CD14-positive monocyte (primary cell): ENCODE data around the gene ZNF800. TPM values are rescaled to one million over a fixed set of nuclear protein-coding genes. Genes with fewer than 3 reads are reported as not detected.

Experiments
- DNase-seq, 3 donors: peaks; one replicate each; pipeline ENCODE4 v3.0.0-alpha.2; 2011 to 2022
- H2AFZ ChIP-seq: 2 replicates; pipeline ENCODE4 v1.6.0; 2012; ENCODE audit warnings: mild to moderate bottlenecking, low read depth, low read length, inconsistent platforms; ENCODE audit not compliant: insufficient read depth, poor library complexity, severe bottlenecking
- H3K27ac ChIP-seq, 2 donors: 1 replicate in 1 of 2; 2 replicates in 1 of 2; pipeline ENCODE4 v1.5.1; 2012 to 2013; ENCODE audit warnings: low read length in 2 of 2, control low read depth in 1 of 2, inconsistent platforms in 1 of 2, low read depth in 1 of 2, mild to moderate bottlenecking in 1 of 2
- H3K27me3 ChIP-seq, 2 donors: one replicate each; pipeline versions ENCODE4 v1.6.0 to v1.6.1; 2011 to 2013; ENCODE audit warnings: low read length in 2 of 2; ENCODE audit not compliant: control insufficient read depth in 2 of 2, insufficient read depth in 2 of 2
- H3K36me3 ChIP-seq, 2 donors: replicated peaks in 1 of 2; 1 replicate in 1 of 2; 2 replicates in 1 of 2; pipeline versions ENCODE4 v1.5.1 to v1.6.1; 2012 to 2013; ENCODE audit warnings: low read length in 2 of 2, control low read depth in 1 of 2, inconsistent platforms in 1 of 2, mild to moderate bottlenecking in 1 of 2; ENCODE audit not compliant: insufficient read depth in 2 of 2, control insufficient read depth in 1 of 2
- H3K4me1 ChIP-seq, 2 donors: 1 replicate in 1 of 2; 2 replicates in 1 of 2; pipeline versions ENCODE4 v1.5.1 to v1.6.1; 2012 to 2013; ENCODE audit warnings: low read length in 2 of 2, control low read depth in 1 of 2, inconsistent platforms in 1 of 2, mild to moderate bottlenecking in 1 of 2, moderate library complexity in 1 of 2; ENCODE audit not compliant: insufficient read depth in 2 of 2, control insufficient read depth in 1 of 2
- H3K4me2 ChIP-seq: replicated peaks from 2 replicates; pipeline ENCODE3; 2012; ENCODE audit warnings: low read length, moderate library complexity, mild to moderate bottlenecking; ENCODE audit not compliant: poor library complexity, severe bottlenecking; ENCODE audit errors: extremely low read depth
- H3K4me3 ChIP-seq, 3 experiments: fragments of 200-600 bp in 1 of 3; sonication (generic) in 1 of 3; replicated peaks in 1 of 3; 1 replicate in 2 of 3; 2 replicates in 1 of 3; pipeline ENCODE4 v1.5.1; 2011 to 2013; ENCODE audit warnings: low read length in 3 of 3, mild to moderate bottlenecking in 3 of 3, control low read depth in 2 of 3, low read depth in 2 of 3, inconsistent platforms in 1 of 3, moderate library complexity in 1 of 3
- H3K79me2 ChIP-seq: 2 replicates; pipeline ENCODE4 v1.6.0; 2012; ENCODE audit warnings: mild to moderate bottlenecking, control low read depth, inconsistent platforms, low read length, moderate library complexity; ENCODE audit not compliant: insufficient read depth
- H3K9ac ChIP-seq: 2 replicates; pipeline ENCODE4 v1.6.0; 2017; ENCODE audit warnings: low read length, mild to moderate bottlenecking; ENCODE audit not compliant: insufficient read depth, poor library complexity, severe bottlenecking
- H3K9me3 ChIP-seq, 2 donors: replicated peaks in 1 of 2; 1 replicate in 1 of 2; 2 replicates in 1 of 2; pipeline versions ENCODE4 v1.5.1 to v1.6.1; 2012 to 2013; ENCODE audit warnings: low read length in 2 of 2, control low read depth in 1 of 2; ENCODE audit not compliant: control insufficient read depth in 1 of 2, insufficient read depth in 1 of 2
- H4K20me1 ChIP-seq: 2 replicates; pipeline ENCODE4 v1.6.0; 2012; ENCODE audit warnings: mild to moderate bottlenecking, low read length, control low read depth, moderate library complexity; ENCODE audit not compliant: insufficient read depth
- H3K27ac Mint-ChIP-seq, 7 donors: one replicate each; pipeline ENCODE4 v1.8.0; 2020; ENCODE audit warnings: mild to moderate bottlenecking in 7 of 7, mixed read lengths in 7 of 7, moderate library complexity in 6 of 7, inconsistent platforms in 2 of 7
- H3K27me3 Mint-ChIP-seq, 3 donors: one replicate each; pipeline ENCODE4 v1.8.0; 2021 to 2022; ENCODE audit warnings: low read depth in 3 of 3, mild to moderate bottlenecking in 3 of 3, mixed read lengths in 3 of 3, moderate library complexity in 3 of 3, inconsistent platforms in 1 of 3
- H3K36me3 Mint-ChIP-seq, 2 donors: one replicate each; pipeline ENCODE4 v1.8.0; 2020; ENCODE audit warnings: mixed read lengths in 2 of 2, inconsistent platforms in 1 of 2, mild to moderate bottlenecking in 1 of 2
- H3K4me1 Mint-ChIP-seq: one replicate; pipeline ENCODE4 v1.8.0; 2020; ENCODE audit warnings: mild to moderate bottlenecking, mixed read lengths
- H3K4me3 Mint-ChIP-seq, 2 donors: one replicate each; pipeline ENCODE4 v1.8.0; 2020; ENCODE audit warnings: mild to moderate bottlenecking in 2 of 2, mixed read lengths in 2 of 2, moderate library complexity in 1 of 2
- H3K9me3 Mint-ChIP-seq, 7 donors: one replicate each; pipeline ENCODE4 v1.8.0; 2020 to 2022; ENCODE audit warnings: mixed read lengths in 7 of 7, mild to moderate bottlenecking in 6 of 7, moderate library complexity in 6 of 7, inconsistent platforms in 2 of 7
- WGBS: methylation state at CpG from one replicate; pipeline ENCODE4 v1.1.5; 2013; ENCODE audit warnings: missing lambda C conversion rate; ENCODE audit not compliant: insufficient coverage; 5-methylcytosine and 5-hydroxymethylcytosine counted together
- intact Hi-C, 2 donors: fragments of 100-400 bp; cut with micrococcal nuclease; formaldehyde crosslinking; loops; one replicate each; pipeline versions ENCODE4 v1.15.0 to v1.15.1; 2023
- polyA plus RNA-seq, 3 donors: library from polyadenylated mRNA; depleted of rRNA in 1 of 3; unstranded in 2 of 3; stranded (reverse) in 1 of 3; fragments of 300-500 nt in 2 of 3; fragments of >200 nt in 1 of 3; fragmentation: Illumina TruSeq in 2 of 3; gene quantifications; 1 replicate in 2 of 3; 2 replicates in 1 of 3; pipeline ENCODE4 v1.2.3, GENCODE V29; 2012 to 2021
- TF ChIP-seq, protein P1 (sequence below): fragments of 200-600 bp; IDR thresholded peaks from one replicate; pipeline ENCODE4 v1.8.0; 2022; ENCODE audit warnings: antibody characterized with exemption, mild to moderate bottlenecking

Gene ZNF800
- polyA plus RNA-seq, 3 donors = 11.8 to 19.6 (median 16.2) TPM

DNA sequence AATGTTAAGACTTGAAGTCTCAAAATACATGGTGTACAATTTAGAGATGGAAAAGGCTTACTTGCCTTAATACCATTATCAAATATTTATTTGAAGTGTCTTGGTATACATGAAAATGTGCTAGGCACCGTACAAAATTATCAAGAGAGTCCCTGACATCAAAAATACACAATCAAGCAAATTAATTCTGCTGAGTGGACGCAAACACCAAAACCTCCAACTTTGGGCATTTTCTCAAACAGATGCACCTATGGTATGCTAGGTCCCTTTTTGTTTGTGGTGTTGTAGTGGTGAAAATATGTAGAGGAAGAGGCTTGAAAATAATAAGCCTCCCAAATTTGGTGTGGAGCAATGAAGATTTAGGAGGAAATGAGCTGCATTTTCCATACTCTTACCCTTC, 24.8 kb downstream of the ZNF800 start:
- Mint-ChIP-seq H3K27me3 (no peaks in the 10 kb centered on the region), H3K36me3 (peaks cover 33 to 44% of the 10 kb centered on the region in 2 donors), H3K9me3 (no peaks in the 10 kb centered on the region), H3K27ac (no peak overlapping the region), H3K4me1 (no peaks in the 10 kb centered on the region), H3K4me3 (no peak overlapping the region)
- Histone ChIP-seq H3K4me2 (no peak overlapping the region), H4K20me1 (peaks cover 74% of the 10 kb centered on the region), H3K27me3 (no peaks in the 10 kb centered on the region), H3K36me3 (peaks cover 53 to 97% of the 10 kb centered on the region in 2 donors), H3K4me1 (no peaks in the 10 kb centered on the region), H3K27ac (no peak overlapping the region), H3K9me3 (no peaks in the 10 kb centered on the region), H2AFZ (no peak overlapping the region), H3K79me2 (peaks cover 13% of the 10 kb centered on the region), H3K9ac (no peak overlapping the region), H3K4me3 (no peak overlapping the region)
- DNase-seq = no peak
- TF ChIP-seq, protein P1, sequence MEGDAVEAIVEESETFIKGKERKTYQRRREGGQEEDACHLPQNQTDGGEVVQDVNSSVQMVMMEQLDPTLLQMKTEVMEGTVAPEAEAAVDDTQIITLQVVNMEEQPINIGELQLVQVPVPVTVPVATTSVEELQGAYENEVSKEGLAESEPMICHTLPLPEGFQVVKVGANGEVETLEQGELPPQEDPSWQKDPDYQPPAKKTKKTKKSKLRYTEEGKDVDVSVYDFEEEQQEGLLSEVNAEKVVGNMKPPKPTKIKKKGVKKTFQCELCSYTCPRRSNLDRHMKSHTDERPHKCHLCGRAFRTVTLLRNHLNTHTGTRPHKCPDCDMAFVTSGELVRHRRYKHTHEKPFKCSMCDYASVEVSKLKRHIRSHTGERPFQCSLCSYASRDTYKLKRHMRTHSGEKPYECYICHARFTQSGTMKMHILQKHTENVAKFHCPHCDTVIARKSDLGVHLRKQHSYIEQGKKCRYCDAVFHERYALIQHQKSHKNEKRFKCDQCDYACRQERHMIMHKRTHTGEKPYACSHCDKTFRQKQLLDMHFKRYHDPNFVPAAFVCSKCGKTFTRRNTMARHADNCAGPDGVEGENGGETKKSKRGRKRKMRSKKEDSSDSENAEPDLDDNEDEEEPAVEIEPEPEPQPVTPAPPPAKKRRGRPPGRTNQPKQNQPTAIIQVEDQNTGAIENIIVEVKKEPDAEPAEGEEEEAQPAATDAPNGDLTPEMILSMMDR = no peak
- no CpG with 5 or more reads among the region's 2 CpGs for WGBS
- intact Hi-C loops = no loop called here

DNA sequence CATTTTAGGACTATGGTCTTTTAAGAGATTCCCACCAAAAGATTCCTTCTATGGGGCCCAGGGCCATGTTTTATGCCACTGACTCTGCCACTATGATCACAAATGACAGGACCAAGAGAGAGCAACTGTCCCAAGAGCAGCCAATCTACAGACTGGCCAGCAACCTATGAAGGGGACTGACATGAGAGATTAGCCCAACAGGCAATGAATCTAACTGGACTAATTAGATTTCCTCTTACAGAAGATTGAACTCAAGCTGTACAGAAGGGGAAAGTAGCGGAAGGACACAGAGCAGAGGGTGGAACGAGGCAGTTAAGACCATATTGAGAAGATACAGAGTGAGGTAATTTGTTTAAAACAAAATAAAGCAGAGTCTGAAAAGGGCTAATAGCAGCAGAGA, 25.8 kb downstream of the ZNF800 start:
- Histone ChIP-seq H2AFZ (no peak overlapping the region), H3K4me2 (no peak overlapping the region), H3K36me3 (peaks cover 56 to 97% of the 10 kb centered on the region in 2 donors), H3K9me3 (no peaks in the 10 kb centered on the region), H3K27me3 (no peaks in the 10 kb centered on the region), H4K20me1 (peaks cover 70% of the 10 kb centered on the region), H3K9ac (no peak overlapping the region), H3K27ac (no peak overlapping the region), H3K4me1 (no peaks in the 10 kb centered on the region), H3K79me2 (peaks cover 13% of the 10 kb centered on the region), H3K4me3 (no peak overlapping the region)
- peaks cover 28 to 39% of the 10 kb centered on the region in 2 donors for H3K36me3 Mint-ChIP-seq
- TF ChIP-seq, protein P1 = no peak
- no peaks in the 10 kb centered on the region for H3K27me3 Mint-ChIP-seq
- intact Hi-C loops = no loop called here
- H3K27ac Mint-ChIP-seq = peak overlapping the region in 2 of 7 donors; percentile 10 to 56
- H3K4me1 Mint-ChIP-seq = no peaks in the 10 kb centered on the region
- no peak for DNase-seq
- WGBS = 95% methylated on average over 2 of the region's 2 CpGs
- no peak overlapping the region for H3K4me3 Mint-ChIP-seq
- H3K9me3 Mint-ChIP-seq = no peaks in the 10 kb centered on the region
